GM19397 (cell line): ENCODE data around the gene POLR2J3.
"Not testable (repeated sequence)": the region's sequence is repeated elsewhere in the genome, so short reads cannot be mapped to it uniquely, and the experiment has no call there.

Source experiments
- ATAC-seq: cut with Tn5 transposase; IDR thresholded peaks from one replicate; pipeline ENCODE4 v1.9.1; 2021; ENCODE audit warnings: mild to moderate bottlenecking, moderate library complexity; ENCODE audit not compliant: unreplicated experiment

POLR2J3 gene

DNA sequence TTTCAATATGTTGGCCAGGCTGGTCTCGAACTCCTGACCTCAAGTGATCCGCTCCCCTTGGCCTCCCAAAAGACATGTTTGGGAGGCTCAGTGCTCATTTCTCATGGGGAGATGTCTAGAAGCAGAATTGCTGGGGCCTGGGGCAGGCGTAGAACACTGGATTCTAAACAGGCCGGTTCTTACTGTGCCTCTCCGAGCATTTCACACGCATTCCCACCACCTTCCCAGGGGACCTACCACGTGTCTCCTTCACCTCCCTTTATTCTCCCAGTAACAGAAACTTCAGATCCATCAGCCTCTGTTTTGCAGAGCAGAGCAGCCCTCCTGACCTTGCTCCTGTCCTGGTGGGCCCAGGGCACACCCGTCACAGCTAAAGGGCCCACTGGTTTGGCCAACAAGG is 45.2 kb downstream of the POLR2J3 start:
- ATAC-seq, result not testable (repeated sequence)

DNA sequence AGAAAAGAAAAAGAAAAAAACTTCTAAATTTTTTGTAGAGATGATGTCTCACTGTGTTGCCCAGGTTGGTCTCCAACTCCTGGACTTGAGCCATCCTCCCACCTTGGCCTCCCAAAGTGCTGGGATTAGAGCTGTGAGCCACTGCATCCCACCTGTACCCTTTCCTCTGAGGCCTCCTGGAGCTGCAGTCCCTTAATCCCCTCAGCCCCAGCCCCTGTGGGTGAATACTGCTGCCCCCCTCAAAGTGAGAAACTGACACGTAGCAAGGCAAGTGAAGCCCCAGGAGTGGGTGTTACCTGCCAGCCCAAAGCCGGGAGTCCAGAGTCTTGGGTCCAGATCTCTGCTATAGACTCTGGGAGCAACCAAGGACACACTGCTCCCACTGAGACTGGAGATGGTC is 47.6 kb downstream of the POLR2J3 start:
- not testable (repeated sequence) for ATAC-seq

DNA sequence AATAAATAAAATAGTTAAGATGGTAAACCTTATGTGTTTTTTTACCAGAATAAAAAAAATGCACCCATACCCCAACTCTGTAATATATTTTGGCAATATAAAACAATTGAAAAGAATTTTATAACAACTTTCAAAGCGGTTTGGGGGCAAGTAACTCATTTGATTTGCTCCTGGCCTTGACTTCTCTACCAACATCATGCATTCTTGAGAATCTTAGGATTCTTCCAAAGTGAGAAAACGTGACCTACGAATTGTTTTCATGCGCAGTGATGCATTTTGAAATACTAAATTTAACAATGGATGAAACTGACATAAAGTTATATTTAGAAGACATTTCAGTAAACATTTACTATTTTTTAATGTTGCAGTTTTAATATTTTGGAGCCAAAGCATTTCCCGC is 51.6 kb downstream of the POLR2J3 start:
- ATAC-seq, result not testable (repeated sequence)

DNA sequence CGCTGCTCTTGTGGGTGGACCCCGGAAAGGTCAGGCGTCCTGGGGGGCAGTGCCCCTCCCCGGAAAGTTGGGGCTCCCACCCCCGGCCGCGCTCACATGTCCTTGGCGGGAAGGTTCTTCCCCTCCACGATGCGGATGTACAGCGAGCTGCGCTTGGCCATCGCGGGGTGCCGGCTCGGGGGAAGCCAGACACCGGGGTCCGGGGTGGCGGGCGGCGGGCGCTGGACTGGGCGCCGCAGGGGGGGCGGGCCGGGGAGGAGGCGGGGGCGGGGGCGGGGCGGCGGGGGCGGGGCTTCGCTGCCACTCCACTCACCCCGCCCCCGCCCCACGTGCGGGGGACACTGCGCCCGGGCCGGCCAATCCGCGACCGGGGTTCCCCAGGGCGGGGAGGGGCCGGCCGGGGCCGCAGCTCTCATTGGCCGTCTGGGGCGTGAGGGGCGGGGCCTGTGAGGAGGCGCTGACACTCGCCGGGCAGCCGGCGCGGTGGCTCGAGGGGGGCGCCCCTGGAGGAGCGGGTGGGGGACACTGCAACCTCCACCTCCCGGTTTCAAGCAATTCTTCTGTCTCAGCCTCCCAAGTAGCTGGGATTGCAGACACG is 54.7 kb downstream of the POLR2J3 start, which contains the start of gene RASA4B:
RASA4B (minus strand) TSS at position 228 of the 598 bp plus-strand sequence; CDS start at position 161, 67 bp downstream.
- ATAC-seq, result peak; percentile 85
